GM19240 (cell line): ENCODE data around the gene LPCAT1.

Experiments
- DNase-seq: peaks from one replicate; pipeline ENCODE4 v3.0.0; 2011; ENCODE audit warnings: low spot score; ENCODE audit not compliant: insufficient read length

LPCAT1 gene

DNA sequence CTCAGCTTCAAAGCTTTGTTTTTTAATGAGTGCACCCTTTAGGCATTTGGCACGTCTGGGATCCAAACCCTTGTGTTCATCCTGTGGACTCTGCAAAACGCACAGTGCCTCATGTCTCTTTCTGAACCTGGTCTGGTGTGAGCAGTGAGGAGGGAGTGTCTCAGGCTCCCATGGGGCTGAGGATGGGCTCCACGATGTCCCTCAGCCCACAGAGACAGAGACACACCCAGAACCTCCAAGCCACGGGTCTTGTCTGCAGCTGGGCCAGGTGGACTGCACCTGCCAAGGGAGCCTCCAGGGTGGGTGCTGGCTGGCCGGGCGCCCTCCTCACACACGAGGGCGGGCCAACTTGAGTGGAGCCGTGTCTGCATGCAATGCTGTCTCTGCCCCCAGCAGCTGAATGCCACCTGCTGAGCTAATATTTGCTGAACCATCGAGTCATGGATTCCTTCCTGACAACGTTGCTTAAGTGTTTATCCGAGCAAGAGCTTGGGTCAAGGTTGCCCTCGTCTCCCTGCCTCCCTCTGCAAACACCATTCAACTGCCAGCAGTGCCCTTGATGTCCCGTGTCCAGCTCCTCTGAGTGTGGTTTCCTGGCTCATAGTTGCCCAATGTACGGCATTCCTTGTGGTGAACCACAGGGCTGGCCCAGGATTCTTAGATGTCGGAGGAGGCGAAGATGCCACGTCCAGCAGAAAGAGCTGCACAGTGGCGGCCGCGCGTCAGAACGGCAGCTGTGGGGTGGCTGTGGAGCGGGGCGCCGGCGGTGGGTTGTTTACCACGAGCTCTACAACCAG, 31.4 kb upstream of the LPCAT1 start:
- no peak for DNase-seq

DNA sequence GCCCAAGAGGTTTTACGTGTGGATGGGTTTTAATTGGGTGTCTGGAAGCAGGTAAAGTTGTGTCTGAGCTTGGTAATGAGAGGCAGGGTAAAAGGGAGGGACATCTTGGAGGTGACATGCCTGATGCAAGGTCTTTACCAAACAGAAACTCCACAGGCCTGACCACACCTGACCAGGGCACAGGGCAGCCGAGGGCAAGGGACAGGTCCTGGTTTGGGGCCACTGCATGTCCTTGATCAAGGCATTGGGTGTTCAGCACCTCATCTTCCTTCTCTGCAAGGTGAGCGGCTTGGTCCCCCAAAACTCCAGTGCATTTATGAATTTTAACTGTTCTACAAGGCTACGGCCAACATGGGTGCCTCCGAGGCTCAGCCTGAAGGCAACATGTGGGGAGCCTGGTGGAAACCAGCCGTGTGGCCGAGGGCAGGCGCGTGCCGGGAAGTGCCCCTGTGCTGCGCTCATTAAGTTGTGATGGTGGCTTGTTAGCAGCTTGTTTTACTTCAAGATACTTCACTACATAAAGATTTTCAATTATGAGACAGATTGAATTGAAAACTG, 30.7 kb upstream of the LPCAT1 start:
- DNase-seq, result no peak

DNA sequence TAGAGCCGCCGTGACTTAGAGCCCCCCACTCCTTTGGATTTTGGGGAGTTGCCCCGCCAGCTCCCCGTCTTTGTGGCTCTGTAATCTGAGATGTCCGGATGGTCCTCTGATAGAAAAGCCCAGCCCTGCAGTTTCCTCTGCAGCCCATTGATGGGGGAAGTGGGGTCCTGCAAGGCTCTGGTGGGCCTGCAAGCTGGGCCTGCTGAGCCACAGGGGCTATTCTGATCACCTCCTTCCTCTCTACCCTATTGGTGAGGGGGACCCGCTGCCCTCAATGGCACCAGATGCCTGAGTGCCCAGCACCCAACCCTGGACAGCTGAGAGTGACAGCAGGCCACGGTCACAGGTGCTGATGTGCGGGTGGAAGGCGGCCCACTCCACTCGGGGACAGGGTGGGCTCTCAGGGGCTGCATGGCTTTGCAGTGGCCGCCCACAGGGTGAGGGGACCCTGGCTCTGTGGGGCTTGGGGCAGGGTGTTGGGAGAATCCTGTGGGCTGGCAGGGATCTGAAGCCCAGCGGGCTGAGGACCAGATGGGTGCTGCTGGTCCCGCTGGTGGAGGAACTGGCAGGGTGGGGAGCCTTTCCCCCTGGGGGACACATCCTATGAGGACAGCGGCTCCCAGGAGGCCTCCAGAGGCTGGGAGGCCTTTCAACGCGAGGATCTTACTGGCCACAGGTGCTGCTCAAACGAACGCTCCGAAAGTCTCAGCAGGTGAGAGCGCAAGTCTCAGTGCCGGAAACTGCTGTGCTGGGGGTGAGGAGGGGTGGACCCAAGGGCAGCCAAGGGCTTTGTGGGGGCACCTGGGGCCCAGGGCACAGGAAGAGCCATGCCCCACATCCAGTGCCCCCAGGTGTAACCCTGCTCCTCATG, 30.0 kb upstream of the LPCAT1 start:
- DNase-seq, result no peak

DNA sequence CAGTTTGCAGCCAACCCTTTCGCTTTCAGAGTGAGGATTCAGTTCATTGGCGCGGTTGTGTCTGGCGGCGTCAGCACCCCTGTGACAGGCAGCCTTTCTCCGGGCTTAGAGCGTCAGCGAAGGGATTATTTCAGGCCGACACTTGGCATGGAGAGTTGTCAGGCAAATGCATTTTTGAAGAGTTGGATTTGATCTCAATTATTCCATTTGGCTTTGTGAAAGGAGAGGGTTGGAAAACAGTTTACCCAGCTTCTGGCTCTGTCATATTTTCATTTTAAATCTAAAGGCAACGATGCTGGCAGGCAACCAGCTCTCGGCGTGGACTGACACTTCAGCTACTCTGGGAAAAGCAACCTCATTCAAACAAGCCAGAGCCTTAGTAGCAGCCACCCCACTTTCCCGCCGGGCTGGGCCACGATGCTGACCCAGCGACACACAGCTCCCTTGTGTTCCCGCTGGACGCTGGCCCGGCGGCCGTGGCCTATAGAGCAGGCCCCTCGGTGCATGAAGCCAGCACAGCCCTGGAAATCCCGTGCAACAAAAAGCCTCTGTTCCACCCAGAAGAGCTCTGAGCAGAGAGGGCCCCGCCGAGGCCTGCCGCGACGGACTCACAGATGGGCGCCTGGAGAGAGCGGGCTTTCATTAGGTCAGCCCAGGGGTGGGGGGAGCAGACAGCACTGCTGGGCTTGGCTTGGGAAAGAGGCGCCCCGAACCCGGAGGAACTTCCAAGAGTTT, 28.9 kb upstream of the LPCAT1 start:
- DNase-seq, result no peak

DNA sequence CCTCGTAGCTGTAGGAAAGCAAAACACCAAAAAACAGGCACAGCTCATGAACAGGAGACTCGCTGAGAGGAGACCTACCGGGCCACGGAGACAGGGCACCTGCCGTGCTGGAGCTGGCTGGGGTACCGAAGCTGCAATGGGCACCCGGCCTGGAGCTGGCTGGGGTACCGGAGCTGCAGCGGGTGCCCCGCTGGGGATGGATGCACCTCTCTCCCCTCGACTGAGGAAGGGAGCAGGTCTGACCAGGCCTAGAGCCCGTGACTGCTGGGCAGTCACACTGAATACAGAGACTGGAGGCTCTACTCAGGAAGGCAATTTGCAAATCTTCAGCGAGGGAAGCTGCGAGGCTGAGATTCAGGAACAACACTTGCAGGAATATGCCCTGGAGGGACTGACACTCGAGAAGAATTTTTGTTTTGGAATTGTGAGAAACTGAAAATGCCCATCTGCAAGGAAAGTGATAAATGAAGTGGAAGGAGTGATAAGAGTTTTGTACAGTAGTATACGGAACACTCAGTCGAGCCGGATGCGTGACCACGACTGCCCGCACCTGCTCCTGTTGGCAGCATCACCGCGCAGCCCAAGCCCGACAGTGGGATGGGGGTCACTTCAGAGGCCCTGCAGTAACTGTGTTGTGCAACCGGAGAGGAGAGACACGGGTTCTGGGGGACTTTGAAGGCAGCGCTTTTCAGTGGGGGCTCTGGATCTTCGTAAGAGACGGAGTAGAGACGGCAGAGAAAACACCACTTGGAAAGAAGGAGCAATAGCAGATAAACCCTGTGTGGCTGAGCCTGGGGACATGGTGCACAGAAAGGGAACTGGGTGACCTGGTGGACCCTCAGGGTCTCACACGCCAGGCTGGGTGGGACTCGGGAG, 27.9 kb upstream of the LPCAT1 start:
- no peak for DNase-seq

DNA sequence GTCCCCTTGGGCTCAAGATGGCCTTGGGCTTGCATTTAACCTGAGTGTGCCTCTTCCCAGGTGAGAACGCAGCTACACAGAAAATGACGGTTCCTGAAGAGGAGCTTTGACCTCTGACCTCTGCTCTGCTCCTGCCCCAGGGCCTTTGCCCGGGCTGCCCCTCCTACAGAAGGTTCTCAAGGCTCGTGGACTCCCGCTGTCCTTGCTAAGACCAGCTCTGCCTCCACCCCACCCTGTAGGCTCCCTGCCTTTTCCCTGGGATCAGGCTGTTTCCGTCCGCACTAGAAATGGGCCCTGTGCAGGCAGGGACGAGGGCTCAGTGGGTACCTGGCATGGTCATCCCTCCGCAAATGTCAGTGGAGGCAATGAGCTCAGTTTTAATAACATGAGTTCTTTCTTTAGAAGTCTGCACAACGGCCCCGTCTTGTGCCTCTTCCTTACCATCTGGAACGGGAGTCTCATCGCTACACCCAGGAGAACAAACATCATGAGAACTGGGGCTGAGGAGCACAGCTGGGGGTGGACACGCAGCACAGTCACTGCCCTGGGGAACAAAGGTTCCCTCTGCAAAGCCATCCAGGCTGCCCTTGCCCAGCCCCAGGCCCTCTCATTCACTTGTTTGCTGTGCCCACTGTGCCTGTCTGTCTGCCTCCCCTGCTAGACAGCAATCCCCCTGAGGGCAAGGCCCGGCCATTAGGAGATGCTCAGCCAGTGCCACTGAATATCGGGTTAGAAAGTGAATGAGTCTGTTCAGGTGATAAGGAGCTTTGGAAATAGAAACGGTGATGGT, 26.7 kb upstream of the LPCAT1 start:
- DNase-seq, result no peak

DNA sequence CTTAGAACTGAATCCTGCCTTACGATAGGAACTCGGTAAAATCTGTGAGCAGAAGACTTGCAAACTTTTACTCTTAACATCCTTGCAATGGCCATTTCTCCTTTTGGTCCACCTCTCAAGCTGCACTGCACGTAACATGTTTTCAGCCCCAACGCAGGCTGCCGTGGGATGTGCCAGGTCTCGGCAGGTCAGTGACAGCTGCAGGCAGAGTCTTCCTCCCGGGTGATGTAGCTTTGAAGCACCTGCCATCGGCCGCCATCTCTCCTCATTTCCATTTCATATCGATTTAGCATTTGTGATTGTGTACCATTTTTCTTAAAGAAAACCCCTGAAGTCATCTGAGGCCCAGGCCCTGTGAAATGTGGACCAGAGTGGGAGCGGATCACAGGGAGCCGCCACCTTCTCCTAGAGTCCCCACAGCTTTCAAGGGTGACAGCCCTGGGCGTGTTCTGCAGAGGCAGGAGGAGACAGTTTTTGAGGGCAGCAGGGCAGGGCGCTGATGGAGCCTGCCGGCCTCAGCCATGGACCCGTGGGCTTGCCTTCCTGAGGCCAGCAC, 25.8 kb upstream of the LPCAT1 start:
- no peak for DNase-seq

DNA sequence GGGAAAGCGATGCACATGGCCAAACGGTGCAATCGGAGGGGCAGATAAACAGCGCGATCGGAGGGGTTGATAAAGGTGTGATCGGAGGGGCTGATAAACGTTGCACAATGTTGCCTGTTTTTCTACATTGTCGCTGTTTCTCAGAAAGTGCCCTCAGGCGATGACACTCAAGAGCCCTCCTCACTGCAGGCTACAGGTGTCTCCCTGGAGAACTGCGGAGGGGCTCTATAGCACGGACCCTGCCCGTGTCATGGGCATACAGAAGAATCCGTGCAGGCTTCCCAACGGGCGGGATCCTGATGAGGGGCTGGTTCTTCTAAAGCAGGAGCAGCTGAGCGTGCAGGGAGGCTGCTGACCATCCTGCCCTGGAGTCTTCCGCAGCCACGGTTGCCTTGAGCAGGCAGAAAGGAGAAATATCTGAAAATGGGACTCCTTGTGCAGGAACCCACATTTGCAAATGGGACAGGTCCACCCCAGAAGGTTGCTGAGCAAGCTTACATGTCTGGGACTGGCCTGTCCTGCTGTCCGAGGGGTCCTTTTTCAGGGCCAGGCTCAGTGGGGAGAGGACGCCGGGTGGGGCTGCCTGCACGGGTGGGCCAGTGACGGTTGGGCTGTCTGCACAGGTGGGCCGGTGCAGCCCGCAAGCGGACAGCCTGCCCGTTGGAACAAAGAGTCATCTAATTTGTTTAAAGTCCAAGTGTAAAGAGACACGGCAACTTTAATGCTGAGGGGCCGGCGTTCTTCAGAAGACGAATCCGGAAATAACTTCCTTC, 25.1 kb upstream of the LPCAT1 start:
- no peak for DNase-seq

DNA sequence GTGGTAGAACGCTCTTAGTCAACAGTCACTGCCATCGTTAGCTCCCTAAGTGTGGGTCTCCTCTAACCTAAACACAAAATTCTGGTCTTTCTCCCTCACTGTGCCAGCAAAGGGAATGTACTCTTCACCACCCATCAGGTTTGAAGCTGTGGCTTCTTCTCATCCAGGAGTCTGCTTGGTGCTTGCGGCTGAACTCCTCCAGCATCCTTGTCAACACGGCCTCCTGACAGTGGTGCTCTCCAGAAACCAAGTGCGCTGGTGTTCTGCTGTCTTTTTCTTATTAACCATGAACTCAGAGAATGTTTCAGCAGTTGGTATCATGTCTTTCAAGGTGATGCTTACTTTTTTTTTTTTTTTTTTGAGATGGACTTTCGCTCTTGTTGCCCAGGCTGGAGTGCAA, 23.9 kb upstream of the LPCAT1 start:
- no peak for DNase-seq

DNA sequence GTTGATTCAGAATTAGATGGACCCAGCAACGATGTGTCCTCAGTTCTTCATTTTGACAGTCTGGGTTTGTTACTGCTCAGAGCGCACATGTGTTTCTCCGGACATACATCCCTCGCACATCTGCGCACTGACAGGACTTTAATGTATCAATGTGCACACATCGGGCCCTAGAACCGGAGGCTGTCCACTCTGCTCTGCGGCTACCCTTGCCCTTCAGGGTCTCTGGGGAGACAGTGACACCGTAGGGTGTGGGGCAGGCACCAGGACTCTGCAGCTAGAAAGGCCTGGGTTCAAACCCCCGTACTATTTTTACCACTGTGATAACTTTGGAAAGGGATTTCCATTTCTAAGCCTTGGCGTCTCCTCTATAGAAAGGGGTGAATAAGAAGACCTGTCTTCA, 23.5 kb upstream of the LPCAT1 start:
- no peak for DNase-seq

DNA sequence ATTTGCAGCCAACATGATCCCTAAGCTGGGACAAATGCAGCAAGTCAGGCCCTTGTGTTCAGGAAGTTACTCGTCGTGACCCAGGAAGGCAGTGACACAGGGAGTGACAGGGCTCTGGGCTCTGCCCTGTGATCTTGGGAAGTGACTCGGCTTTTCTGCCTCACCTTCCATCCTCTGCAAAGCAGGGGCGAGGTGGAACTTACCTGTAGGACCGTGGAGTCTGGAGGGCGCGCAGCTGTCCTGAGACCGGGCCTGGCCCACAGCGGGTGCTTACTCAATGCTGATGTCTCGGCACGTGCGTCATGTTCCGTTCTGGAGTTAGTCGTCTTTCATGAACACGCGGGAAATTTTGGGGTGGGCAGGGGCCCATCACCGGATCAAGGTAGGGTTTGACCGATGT, 22.8 kb upstream of the LPCAT1 start:
- DNase-seq, result no peak

DNA sequence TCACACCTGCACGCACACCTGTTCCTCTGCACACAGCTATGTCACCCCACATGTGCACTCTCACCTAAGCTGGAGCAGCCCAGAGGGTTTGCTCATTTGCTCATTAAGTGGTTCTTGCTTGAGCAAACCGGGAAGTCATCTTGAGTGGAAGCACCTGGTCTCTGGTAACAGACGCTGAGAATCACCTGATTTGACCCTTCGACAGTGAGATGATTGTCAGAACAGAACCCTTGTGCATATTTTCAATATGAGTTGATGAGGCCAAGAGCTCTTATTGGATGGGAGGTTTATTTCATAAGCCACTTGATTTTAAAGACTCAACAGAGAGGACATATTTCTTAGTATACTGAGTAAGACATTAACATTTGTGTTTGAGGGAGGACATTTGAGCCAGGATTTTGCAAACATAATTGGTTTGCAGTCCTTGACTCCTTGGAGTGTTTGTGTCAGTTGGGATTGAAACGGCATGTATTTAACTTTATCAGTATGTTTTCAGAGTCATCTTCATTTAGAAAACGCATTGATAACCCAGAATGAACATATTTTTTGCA, 22.1 kb upstream of the LPCAT1 start:
- DNase-seq, result no peak

DNA sequence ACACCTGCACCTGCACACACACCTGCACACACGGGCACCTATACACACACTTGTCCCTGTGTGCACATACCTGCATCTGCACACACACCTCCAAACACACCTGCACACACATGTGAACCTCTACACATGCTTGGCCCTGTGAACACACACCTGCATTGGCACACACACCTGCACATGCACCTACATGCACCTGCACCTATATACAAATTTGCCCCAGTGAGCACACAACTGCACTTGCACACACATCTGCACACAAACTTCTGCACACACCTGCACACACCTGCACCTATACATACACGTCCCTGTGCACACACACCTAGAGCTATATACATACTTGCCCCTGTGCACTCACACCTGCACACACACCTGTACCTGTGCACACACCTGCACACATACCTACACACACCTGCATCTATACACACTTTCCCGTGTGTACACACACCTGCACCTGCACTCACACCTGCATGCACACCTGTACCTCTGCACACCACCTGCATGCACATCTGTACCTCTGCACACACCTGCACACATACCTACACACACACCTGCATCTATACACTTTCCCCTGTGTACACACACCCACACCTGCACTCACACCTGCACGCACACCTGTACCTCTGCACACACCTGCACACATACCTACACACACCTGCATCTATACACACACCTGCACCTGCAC, 21.5 kb upstream of the LPCAT1 start:
- DNase-seq, result no peak

DNA sequence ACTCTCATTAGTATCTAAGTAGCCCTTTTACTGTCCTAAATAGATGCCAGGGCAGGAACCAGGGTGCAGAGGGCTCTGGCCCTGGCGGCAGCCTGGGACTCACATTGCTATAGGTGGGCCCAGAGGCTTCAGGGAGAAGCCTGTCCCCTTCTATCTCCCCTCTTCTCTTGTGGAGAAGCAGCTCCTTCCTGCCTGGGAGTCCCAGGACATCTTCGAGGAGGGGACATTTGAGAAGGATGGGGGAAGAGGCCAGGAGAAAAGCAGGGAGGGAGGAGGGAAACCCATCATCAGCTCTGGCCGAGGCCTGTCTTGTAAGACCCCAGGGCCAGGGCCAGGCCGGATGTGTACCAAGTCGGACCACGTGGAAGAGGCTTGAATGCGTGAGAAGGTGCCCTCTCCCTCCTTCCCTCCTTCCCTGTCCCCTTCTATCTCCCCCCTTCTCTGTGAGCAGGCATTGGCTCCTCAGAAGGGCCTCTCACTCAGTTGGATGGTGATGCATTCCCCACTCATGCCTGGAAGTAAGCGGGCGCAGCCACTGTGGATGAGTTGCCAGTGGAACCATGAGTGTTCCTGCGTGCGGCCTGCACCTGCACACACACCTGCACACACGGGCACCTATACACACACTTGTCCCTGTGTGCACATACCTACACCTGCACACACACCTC, 20.7 kb upstream of the LPCAT1 start:
- DNase-seq, result no peak

DNA sequence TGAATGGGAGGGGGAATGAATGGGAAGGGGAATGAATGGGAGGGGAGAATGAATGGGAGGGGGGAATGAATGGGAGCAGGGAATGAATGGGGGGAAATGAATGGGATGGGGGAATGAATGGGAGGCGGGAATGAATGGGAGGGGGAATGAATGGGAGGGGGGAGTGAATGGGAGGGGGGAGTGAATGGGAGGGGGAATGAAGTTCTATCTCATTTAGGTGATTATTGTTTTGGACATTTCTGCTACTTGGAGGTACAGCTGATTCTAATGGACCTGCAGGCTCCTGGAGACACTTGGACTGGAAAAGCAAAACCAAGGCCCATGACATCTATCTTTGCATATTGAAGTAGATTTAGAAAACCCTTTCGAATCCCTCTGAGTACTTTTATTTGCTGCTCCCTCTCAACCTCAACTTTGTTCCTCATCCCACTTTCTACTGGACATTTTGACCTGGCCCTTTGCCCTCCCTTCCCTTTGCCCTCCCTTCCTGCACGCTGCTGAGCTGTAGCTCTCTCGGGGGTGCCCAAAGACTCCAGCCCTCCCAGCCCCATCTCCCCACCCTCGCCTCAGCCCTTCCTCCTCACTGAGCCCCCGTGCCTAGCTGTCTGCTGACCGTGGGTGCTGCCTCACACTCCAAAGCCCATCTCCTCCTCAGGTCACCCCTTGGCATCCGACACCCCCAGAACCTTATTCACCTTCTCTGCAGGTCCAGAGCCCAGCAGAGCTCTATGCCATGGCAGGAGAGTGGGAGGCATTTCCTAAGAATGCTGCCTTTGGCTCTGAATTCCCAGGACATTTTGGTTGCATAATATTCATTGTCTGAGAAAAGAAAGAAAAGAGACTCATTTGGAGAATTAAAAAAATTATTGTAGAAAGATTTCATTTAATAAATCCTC, 19.9 kb upstream of the LPCAT1 start:
- no peak for DNase-seq

DNA sequence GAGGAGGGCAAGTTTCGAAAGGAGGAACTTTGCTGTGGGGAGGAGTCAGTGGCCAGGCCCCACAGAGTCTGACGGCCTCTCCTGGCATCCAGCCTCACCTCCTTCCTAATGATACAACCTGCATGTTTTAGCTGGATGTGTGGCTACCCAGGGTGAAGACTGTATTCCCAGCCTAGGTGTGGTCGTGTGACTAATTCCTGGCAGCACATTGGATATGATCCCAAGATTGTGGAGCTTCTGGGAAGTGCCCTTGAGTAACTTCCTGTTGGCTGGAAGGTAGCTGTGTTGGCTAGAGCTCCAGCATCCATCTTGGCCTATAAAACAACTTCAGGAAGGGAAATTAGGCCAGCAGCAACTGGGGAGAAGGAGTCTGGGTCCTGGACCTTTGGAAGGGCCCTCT, 19.0 kb upstream of the LPCAT1 start:
- no peak for DNase-seq
